GM13977 (cell line): Measurements from ENCODE around the gene YRDC.

Experiments
- DNase-seq: peaks from one replicate; pipeline ENCODE4 v3.0.0; 2012; ENCODE audit warnings: low spot score
- in situ Hi-C: fragments of 300-500 bp; cut with MboI; formaldehyde crosslinking; loops from one replicate; pipeline ENCODE4 v1.12.0; 2022; ENCODE audit warnings: low sequenced_read_pairs, low pct_unique_long_range_greater_than_20kb, mixed read lengths, inconsistent platforms; ENCODE audit not compliant: unreplicated experiment
- TF ChIP-seq, protein P1 (sequence below): IDR thresholded peaks from 2 replicates; pipeline ENCODE4 v1.5.1; 2012; ENCODE audit warnings: mild to moderate bottlenecking, control low read depth; ENCODE audit not compliant: insufficient read depth; ENCODE audit errors: extremely low read depth, missing control alignments

The YRDC gene

DNA sequence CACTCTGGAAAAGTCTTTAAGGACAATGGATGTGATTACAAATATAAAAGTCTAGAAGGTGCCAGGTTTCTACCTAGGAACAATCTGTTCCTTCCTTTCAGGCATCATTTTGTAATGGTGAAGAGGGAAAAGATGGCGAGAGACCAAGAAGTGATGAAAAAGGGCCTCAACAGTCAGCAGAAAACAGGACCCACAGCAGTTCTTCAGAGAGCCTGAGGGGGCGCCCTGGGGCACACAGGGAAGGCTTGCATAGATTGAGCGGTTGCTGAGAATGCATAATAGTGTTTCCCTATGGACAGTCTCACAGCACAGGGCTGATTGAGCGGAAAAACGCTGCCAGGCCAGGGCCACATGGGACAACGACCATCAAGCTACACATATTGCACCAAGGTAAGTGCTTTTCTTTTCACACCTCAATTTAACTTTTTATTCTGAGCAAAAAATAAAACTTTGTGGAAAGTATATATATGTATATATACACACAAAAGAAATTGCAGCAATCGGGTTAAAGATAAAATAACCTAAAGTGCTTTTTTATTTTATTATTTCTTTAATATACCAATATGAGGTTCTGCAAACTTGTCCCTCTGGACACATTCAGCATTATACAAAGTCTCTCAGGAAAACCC, 3.1 kb upstream of the YRDC start:
- TF ChIP-seq, protein P1, sequence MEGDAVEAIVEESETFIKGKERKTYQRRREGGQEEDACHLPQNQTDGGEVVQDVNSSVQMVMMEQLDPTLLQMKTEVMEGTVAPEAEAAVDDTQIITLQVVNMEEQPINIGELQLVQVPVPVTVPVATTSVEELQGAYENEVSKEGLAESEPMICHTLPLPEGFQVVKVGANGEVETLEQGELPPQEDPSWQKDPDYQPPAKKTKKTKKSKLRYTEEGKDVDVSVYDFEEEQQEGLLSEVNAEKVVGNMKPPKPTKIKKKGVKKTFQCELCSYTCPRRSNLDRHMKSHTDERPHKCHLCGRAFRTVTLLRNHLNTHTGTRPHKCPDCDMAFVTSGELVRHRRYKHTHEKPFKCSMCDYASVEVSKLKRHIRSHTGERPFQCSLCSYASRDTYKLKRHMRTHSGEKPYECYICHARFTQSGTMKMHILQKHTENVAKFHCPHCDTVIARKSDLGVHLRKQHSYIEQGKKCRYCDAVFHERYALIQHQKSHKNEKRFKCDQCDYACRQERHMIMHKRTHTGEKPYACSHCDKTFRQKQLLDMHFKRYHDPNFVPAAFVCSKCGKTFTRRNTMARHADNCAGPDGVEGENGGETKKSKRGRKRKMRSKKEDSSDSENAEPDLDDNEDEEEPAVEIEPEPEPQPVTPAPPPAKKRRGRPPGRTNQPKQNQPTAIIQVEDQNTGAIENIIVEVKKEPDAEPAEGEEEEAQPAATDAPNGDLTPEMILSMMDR: peak; percentile 89
- in situ Hi-C loops: no loop called here

GRCh38 chr1:37809942-37810341, 1.9 kb upstream of the YRDC start:
- TF ChIP-seq, protein P1: no peak
- in situ Hi-C loops: no loop called here
- no peak for DNase-seq

More for the DNA sequence above, 3.1 kb upstream of the YRDC start:
- DNase-seq: peak; percentile 74

- peak; percentile 88 for DNase-seq
- in situ Hi-C loops: no loop called here
- TF ChIP-seq, protein P1: no peak
Measured at GRCh38 chr1:37808369-37809319, 636 bp upstream of the YRDC start.

DNA sequence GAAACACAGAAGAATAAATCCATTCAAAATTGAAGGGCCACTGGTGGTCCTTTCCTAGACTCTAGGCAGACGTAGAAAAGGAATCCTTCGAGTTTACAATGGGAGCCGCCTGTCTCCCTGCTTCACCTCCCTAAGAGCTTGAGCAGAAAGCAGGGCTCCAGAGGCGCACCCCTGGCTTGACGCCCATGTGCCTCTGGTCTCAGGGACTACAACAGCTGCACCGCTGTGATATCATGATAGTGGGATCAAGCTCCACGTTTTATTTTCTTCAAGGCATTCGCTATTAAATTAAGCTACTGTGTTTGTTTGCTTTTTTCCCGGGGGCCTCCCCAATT, 821 bp downstream of the YRDC start:
- in situ Hi-C loops: no loop called here
- TF ChIP-seq, protein P1: no peak
- no peak for DNase-seq

GRCh38 chr1:37802439-37802838, 5.6 kb downstream of the YRDC start:
- TF ChIP-seq, protein P1: no peak
- no peak for DNase-seq
- in situ Hi-C loops: no loop called here

DNA sequence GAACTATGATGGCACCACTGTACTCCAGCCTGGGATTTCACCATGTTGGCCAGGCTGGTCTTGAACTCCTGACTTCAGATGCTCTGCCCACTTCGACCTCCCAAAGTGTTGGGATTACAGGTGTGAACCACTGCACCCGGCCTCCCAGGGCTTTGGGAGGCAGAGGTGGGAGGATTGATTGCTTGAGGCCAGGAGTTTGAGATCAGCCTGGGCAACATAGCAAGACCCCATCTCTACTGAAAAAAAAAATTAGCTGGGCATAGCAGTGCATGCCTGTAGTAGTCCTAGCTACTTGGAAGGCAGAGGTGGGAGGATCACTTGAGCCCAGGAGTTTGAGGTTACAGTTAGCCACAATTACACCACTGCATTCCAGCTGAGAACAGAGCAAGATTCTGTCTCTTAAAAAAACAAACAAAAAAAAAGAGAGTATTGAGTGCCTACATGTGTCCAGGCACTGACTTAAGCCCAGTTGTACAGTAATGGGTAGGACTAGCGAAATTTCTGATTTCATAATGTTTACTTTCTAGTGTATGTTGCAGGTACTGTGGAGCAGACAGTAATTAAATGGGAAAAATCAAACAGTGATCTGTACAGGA, 10.2 kb downstream of the YRDC start:
- in situ Hi-C loops: no loop called here
- no peak for DNase-seq

More for the DNA sequence above, 10.2 kb downstream of the YRDC start:
- TF ChIP-seq, protein P1: no peak
